NCI-H82 treated with DMSO at 0.1 percent for 48 hours (cell line): ENCODE data around the gene ABCA12.
A peak's percentile ranks its signal among the peaks of the same experiment; 100 is the strongest.

Experiments used
- DNase-seq: peaks from one replicate; lab custom pipeline; 2025; ENCODE audit not compliant: unreplicated experiment; lab: John Stamatoyannopoulos, UW

Gene ABCA12

GRCh38 chr2:215120401-215120800 is 18.0 kb downstream of the ABCA12 start:
- no peak for DNase-seq

DNA sequence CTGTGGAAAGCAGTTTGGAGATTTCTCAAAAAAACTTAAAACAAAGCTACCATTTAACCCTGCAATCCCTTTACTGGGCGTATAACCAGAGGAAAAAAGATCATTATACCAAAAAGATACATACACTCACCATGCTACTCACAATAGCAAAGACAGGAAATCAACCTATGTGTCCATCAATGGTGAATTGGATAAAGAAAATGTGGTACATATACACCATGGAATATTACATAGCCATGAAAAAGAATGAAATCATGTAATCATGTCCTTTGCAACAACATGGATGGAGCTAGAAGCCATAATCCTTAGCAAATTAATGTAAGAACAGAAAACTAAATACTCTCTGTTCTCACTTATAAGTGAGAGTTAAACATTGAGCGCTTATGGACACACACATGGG is 18.6 kb downstream of the ABCA12 start:
- no peak for DNase-seq

GRCh38 chr2:215110918-215111317 is 27.5 kb downstream of the ABCA12 start:
- no peak for DNase-seq

DNA sequence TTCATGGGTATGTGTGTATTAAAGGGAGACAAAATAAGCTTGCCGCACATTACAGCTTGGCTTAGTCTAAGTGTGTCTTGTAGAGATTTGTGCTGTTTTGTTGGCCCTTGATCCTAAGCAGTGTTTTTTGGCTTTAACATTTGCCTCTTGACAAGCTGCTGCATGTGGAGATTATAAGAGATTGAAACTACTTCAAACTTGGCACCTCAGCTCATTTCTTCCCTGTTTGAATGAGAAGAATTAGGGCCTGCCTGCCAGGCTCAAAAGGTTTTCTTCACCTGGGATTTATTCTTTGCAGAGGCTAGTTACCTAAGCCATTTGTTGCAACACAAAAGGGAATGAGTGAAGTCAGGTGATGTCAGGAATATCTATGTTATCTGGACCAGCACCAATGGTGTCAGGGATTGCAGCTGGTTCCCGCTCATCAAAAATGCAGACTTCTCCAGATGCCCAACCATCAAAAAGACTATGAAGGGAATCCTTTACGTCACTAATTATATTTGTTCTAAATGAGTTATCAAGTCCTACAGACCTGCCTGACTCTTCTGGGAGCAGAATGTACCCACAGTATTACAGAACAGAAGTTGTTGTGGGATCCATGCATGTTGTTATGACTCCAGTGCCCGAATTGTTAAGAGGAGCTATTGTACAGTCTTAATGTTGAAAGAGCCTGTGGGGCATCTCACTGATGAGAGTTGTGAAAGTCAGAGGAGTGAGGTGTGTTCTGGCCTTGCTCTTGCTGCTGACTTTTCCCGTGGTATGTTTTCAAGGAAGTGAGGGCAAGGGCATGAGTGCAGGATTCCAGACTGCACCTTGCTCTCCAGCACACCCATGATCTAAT is 31.0 kb downstream of the ABCA12 start:
- DNase-seq, result no peak

DNA sequence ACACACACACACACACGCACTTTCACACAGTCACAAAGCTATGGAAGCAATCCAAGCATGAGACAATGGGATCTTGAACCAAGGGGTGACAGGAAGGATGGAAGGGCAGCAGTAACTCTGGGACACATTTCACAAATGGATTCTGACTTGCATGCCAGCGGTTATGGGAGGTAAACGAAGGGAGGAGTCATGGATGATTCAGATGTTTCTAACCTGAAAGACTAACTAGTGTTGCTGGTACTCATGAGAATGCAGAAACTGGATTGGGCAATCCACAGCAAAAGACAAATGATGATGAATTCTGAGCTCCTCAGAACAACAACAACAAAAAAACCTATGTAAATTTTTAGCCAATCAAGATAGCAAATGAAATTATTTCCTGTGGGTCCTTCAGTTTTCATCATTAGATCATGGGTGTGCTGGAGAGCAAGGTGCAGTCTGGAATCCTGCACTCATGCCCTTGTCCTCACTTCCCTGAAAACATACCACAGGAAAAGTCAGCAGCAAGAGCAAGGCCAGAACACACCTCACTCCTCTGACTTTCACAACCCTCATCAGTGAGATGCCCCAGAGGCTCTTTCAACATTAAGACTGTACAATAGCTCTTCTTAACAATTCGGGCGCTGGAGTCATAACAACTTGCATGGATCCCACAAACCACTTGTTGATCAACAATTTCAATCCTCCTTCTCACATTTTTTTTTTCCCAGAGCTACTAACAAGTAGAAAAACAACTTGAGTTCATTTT is 32.6 kb downstream of the ABCA12 start:
- no peak for DNase-seq

DNA sequence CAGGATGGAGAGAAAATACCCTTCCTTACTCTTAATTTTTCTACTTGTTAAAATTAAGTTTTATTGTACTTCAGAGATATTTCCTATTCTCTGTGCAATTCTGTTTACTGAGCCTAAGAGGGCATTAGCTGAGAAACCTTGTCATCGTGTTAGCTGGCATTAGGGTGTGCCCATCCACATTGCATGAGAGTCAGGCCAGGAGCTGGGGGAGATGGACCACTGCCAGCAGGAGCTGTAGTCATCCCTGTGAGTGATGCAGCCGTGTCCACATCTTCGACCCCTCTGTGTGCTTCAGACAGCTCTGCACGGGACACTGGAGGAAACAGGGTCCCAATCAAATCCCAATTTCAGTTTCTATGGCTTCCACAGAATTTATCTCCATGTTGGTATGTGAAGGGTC is 34.2 kb downstream of the ABCA12 start:
- no peak for DNase-seq

GRCh38 chr2:215098875-215099274 is 39.6 kb downstream of the ABCA12 start:
- DNase-seq, result no peak

- no peak for DNase-seq
Observed at GRCh38 chr2:215084080-215084479, 54.3 kb downstream of the ABCA12 start.

- no peak for DNase-seq
Observed at GRCh38 chr2:215083146-215083545, 55.3 kb downstream of the ABCA12 start.

GRCh38 chr2:215082446-215082845 is 56.0 kb downstream of the ABCA12 start:
- no peak for DNase-seq

DNA sequence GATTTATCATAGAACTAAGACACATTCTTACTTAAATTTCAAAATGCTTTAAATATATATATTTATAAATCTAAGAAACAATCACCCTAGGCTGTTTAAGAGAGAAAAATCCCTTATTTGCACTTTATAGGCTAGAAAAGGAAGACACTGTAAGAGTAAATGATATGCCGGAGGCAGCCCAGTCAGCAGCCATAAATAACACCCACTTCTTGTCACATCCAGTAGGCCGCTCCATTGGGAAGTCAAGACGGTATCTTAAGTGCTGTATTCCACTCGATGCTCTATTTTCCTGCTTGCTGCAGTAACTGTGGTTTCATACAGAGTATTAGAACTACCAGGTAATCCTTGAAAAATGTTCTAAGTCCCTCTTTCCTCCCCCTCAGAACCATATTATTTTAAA is 57.9 kb downstream of the ABCA12 start:
- DNase-seq, result no peak

- no peak for DNase-seq
Observed at GRCh38 chr2:215071676-215072075, 66.8 kb downstream of the ABCA12 start.

GRCh38 chr2:215068399-215068798 is 70.0 kb downstream of the ABCA12 start:
- no peak for DNase-seq

- DNase-seq, result no peak
Observed at GRCh38 chr2:215066124-215066523, 72.3 kb downstream of the ABCA12 start.

DNA sequence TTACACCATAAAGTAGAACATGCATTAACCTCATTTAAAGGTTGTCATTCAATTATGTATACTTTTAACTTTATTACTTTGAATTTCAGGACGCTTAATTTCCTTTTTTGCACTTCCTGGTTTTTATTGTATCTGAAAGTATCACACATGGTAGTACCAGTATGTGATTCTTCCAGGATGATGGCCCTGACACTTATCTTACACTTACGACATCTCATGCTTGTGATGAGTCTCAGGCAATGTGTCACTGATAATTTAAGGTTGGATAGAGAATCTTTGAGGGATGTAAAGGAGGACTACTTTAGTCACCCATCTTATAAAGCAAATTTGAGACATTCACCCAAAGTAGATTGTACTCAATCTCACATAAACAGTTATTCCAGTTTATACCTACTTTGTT is 74.9 kb downstream of the ABCA12 start:
- no peak for DNase-seq

DNA sequence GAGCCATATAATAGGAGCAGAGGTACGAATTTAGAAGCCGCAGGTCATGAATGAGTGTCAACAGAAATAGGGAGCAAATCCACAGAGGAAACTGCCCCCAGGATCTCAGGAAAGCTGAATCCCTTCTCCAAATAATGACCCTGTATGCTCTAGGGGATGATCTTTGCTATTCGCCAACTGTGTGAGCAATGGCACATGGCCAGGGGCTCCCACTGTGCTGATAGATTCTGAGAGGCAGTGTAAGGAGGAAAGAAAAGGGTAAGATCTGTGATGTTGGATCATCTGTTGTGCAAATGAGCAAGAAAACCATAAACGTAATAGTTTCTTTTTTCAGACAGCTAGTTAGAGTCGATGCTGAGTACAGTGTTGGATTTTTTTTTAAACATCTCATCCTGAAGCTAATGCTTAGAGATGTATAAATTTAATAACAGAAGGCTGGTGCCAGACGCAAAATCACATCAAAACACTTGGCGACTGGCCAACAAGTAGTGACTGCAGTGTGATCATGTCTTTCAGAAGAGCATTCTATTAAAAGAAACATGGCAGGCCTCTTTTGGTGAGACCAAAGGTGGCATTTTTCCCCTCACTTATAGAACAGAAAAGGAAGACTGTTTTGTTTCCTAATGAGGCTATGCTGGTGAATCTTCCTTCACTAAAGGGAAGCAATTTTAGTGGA is 77.4 kb downstream of the ABCA12 start:
- peak; percentile 91 for DNase-seq

DNA sequence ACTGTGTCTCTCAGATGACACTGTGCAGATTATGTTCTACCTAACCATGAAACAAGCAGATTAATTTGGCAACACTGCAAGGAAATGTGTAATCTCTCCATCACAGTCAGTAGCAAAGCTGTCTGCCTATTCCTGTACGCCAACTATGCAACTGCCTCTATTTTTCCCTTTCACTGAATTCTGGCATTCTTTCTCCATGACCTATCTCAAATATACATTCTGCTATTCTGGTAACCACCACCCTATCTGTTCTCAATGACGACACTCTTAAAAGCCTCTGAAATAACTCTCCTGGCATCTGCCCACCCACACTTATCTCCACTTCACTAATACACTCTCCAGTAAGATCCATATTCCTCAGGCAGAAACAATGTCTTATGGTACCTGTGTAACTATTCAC is 78.7 kb downstream of the ABCA12 start:
- DNase-seq, result no peak

GRCh38 chr2:215055891-215056290 is 82.5 kb downstream of the ABCA12 start:
- DNase-seq, result no peak

GRCh38 chr2:215052810-215053209 is 85.6 kb downstream of the ABCA12 start:
- DNase-seq, result no peak

GRCh38 chr2:215052404-215052803 is 86.0 kb downstream of the ABCA12 start:
- no peak for DNase-seq

DNA sequence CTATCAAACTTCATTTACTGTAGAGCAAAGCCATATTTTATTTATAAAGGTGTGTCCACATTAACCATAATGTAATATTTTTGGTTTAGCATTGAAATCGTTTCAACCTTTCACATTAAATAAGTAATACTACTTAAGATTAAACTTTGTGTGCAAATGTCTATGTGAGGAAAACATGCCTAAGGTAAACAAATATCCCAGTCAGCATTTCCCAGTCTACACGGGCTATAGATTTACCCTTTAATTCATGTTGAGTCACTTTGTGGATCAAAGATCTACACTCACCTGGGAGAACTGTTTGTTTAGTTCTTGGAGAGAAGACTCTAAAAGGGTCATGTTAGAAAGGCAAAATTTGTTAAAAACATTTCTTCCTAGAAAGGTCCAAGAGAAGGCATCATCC is 89.1 kb downstream of the ABCA12 start:
- no peak for DNase-seq

DNA sequence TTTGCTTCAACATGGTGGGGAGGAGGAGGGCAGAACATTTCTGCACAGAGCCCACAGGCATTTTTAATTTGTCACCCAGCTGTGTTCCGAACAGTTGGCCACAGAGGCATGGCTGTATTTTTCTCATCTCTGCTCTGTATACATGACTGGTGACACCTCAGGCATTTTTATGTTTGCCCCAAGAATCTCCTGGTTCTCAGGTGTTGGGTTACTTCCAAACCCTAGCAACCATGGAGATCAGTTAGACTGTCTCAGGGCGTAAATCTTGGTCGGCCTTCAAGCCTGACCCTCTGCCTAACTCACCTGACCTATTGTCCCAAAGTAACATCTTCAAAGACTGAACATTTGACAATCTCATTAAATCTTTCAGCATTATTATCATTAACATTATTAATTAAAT is 100.0 kb downstream of the ABCA12 start:
- DNase-seq, result no peak
